Measurements from ENCODE around the gene TBC1D4. TPM values are rescaled to one million over a fixed set of nuclear protein-coding genes. Genes with fewer than 3 reads are reported as not detected.

Gene TBC1D4
- total and polyA plus RNA-seq, 2 experiments from 2014 or later, result 18.7 to 38.2 TPM

DNA sequence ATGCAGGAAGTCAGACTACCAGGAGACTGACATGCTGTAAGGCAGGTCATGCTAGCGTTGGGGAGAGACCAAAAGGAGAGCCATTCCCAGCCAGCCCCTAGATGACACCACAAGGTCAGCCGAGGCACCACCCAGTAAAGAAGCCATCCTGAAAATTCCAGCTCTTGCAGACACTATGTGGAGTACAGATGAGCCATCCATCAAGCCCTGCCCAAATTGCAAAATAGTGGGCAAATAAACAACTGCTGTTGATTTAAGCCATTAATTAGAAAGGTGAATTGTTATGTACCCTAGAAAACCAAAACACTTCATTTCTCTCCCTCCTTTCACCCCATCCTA lies 82.1 kb downstream of the TBC1D4 start (continued):
- TF ChIP-seq STAT1 (IDR thresholded peaks at IDR 0.05; ENCODE audit: unreplicated experiment), result no peak

DNA sequence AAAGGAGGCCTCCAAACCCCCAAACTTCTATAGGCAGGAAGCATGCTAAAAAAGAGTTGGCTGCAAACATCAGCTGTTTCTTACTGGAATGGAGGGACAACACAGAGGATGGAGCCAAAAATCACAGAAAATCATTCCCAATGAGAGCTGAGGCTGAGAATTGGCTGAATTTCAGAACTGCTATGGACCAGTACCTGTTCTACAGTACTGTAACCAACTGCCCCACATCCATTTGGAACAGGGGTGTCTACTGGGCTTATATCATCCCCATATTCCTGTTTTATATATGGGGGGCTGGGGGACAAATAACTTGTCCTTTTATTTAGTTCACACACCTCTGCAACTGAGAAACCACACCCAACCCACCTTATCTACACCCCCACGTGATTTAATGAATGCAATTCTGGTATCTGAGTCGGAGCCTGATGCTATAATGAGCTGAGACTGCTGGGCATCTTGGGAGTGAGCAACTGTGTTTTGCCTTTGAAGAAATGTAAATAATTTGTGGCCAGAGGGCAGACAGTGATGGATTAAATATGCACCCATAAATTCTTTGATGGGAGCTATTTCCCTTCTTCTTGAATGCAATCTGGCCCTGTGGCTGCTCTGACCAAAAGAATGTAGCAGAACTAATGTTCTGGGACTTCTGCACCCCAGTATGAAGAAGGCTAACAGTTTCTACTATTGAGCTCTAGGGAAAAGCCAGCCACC lies 82.6 kb downstream of the TBC1D4 start:
- Mint-ChIP-seq H3K4me3 (no peak overlapping the region), H3K36me3 (ENCODE audit: low read depth) (peaks cover 4% of the 10 kb centered on the region; the same call in 2 of the 3 replicates), H3K4me1 (peaks cover 4% of the 10 kb centered on the region; the same call in 1 of the 3 replicates), H3K27ac (no peak overlapping the region), H3K9me3 (peaks cover 3% of the 10 kb centered on the region; the same call in 1 of the 3 replicates), H3K27me3 (ENCODE audit: insufficient read depth, low read depth, poor library complexity) (peaks cover 5% of the 10 kb centered on the region)
- Histone ChIP-seq H3K27ac (ENCODE audit: low read depth) (no peak overlapping the region), H3K36me3 (ENCODE audit: insufficient read depth) (no peaks in the 10 kb centered on the region), H3K9me2 (ENCODE audit: insufficient read depth) (no peaks in the 10 kb centered on the region), H2AFZ (no peak overlapping the region), H3K79me2 (replicated peaks; ENCODE audit: insufficient read depth) (peaks cover 37% of the 10 kb centered on the region), H3K4me3 (no peak overlapping the region), H4K20me1 (replicated peaks; ENCODE audit: insufficient read depth) (no peaks in the 10 kb centered on the region), H3K4me1 (ENCODE audit: insufficient read depth) (no peaks in the 10 kb centered on the region), H3F3A (replicated peaks; ENCODE audit: low read depth) (no peaks in the 10 kb centered on the region), H3K4me2 (no peak overlapping the region), H3K27me3 (ENCODE audit: insufficient read depth) (no peaks in the 10 kb centered on the region)
- ATAC-seq (no peak), DNase-seq (ENCODE audit: low spot score) (no peak)
- no peak for TF ChIP-seq CREB1 (CRISPR knock-in tag; IDR thresholded peaks at IDR 0.05; ENCODE audit: low read depth)
- no peak for TF ChIP-seq EZH2phosphoT487 (IDR thresholded peaks at IDR 0.05; ENCODE audit: unreplicated experiment)
- TF ChIP-seq, protein P1, sequence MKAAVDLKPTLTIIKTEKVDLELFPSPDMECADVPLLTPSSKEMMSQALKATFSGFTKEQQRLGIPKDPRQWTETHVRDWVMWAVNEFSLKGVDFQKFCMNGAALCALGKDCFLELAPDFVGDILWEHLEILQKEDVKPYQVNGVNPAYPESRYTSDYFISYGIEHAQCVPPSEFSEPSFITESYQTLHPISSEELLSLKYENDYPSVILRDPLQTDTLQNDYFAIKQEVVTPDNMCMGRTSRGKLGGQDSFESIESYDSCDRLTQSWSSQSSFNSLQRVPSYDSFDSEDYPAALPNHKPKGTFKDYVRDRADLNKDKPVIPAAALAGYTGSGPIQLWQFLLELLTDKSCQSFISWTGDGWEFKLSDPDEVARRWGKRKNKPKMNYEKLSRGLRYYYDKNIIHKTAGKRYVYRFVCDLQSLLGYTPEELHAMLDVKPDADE (IDR thresholded peaks at IDR 0.05), result no peak
- TF ChIP-seq, protein P2, sequence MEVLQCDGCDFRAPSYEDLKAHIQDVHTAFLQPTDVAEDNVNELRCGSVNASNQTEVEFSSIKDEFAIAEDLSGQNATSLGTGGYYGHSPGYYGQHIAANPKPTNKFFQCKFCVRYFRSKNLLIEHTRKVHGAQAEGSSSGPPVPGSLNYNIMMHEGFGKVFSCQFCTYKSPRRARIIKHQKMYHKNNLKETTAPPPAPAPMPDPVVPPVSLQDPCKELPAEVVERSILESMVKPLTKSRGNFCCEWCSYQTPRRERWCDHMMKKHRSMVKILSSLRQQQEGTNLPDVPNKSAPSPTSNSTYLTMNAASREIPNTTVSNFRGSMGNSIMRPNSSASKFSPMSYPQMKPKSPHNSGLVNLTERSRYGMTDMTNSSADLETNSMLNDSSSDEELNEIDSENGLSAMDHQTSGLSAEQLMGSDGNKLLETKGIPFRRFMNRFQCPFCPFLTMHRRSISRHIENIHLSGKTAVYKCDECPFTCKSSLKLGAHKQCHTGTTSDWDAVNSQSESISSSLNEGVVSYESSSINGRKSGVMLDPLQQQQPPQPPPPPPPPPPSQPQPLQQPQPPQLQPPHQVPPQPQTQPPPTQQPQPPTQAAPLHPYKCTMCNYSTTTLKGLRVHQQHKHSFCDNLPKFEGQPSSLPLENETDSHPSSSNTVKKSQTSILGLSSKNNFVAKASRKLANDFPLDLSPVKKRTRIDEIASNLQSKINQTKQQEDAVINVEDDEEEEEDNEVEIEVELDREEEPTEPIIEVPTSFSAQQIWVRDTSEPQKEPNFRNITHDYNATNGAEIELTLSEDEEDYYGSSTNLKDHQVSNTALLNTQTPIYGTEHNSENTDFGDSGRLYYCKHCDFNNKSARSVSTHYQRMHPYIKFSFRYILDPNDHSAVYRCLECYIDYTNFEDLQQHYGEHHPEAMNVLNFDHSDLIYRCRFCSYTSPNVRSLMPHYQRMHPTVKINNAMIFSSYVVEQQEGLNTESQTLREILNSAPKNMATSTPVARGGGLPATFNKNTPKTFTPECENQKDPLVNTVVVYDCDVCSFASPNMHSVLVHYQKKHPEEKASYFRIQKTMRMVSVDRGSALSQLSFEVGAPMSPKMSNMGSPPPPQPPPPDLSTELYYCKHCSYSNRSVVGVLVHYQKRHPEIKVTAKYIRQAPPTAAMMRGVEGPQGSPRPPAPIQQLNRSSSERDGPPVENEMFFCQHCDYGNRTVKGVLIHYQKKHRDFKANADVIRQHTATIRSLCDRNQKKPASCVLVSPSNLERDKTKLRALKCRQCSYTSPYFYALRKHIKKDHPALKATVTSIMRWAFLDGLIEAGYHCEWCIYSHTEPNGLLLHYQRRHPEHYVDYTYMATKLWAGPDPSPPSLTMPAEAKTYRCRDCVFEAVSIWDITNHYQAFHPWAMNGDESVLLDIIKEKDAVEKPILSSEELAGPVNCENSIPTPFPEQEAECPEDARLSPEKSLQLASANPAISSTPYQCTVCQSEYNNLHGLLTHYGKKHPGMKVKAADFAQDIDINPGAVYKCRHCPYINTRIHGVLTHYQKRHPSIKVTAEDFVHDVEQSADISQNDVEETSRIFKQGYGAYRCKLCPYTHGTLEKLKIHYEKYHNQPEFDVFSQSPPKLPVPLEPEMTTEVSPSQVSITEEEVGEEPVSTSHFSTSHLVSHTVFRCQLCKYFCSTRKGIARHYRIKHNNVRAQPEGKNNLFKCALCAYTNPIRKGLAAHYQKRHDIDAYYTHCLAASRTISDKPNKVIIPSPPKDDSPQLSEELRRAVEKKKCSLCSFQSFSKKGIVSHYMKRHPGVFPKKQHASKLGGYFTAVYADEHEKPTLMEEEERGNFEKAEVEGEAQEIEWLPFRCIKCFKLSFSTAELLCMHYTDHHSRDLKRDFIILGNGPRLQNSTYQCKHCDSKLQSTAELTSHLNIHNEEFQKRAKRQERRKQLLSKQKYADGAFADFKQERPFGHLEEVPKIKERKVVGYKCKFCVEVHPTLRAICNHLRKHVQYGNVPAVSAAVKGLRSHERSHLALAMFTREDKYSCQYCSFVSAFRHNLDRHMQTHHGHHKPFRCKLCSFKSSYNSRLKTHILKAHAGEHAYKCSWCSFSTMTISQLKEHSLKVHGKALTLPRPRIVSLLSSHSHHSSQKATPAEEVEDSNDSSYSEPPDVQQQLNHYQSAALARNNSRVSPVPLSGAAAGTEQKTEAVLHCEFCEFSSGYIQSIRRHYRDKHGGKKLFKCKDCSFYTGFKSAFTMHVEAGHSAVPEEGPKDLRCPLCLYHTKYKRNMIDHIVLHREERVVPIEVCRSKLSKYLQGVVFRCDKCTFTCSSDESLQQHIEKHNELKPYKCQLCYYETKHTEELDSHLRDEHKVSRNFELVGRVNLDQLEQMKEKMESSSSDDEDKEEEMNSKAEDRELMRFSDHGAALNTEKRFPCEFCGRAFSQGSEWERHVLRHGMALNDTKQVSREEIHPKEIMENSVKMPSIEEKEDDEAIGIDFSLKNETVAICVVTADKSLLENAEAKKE (CRISPR knock-in tag; IDR thresholded peaks at IDR 0.05), result no peak
- TF ChIP-seq POLR2AphosphoS5 (IDR thresholded peaks at IDR 0.05; ENCODE audit: low read depth), result no peak
- no peak for TF ChIP-seq EZH2 (IDR thresholded peaks at IDR 0.05; ENCODE audit: low read depth, unreplicated experiment)
